Gastrocnemius medialis (tissue), 4 donors: ENCODE measurements around the gene SRBD1. TPM values are rescaled to one million over a fixed set of nuclear protein-coding genes. Genes with fewer than 3 reads are reported as not detected.

Experiments used
- ATAC-seq, 2 donors: fragments of 150-250 bp; one replicate each; pipeline ENCODE4 v1.9.1; 2016
- DNase-seq, 2 donors: peaks; one replicate each; pipeline ENCODE4 v3.0.0-alpha.2; 2019
- H3K27ac ChIP-seq, 4 donors: fragments of 200-600 bp; sonication (generic); 1 replicate in 1 of 4; 2 replicates in 3 of 4; pipeline ENCODE4 v1.5.1; 2016 to 2018; ENCODE audit warnings: mild to moderate bottlenecking in 2 of 4, moderate library complexity in 1 of 4
- H3K27me3 ChIP-seq, 3 donors: fragments of 200-600 bp; sonication (generic) in 2 of 3; 1 replicate in 1 of 3; 2 replicates in 2 of 3; pipeline versions ENCODE4 v1.5.1 to v1.6.0; 2016 to 2019; ENCODE audit warnings: mild to moderate bottlenecking in 1 of 3, moderate library complexity in 1 of 3
- H3K36me3 ChIP-seq, 2 donors: fragments of 200-600 bp; sonication (generic) in 1 of 2; one replicate each; pipeline ENCODE4 v1.5.1; 2017 to 2018
- H3K4me1 ChIP-seq, 2 donors: fragments of 200-600 bp; sonication (generic) in 1 of 2; one replicate each; pipeline ENCODE4 v1.5.1; 2016 to 2017; ENCODE audit warnings: mild to moderate bottlenecking in 2 of 2
- H3K4me3 ChIP-seq, 4 donors: fragments of 200-600 bp; sonication (generic) in 3 of 4; 1 replicate in 1 of 4; 2 replicates in 3 of 4; pipeline ENCODE4 v1.5.1; 2016 to 2019; ENCODE audit warnings: mild to moderate bottlenecking in 2 of 4
- H3K9me3 ChIP-seq, 3 donors: fragments of 200-600 bp; sonication (generic) in 2 of 3; 1 replicate in 1 of 3; 2 replicates in 2 of 3; pipeline ENCODE4 v1.5.1; 2016 to 2019
- CTCF ChIP-seq, 5 experiments: fragments of 450-650 bp in 3 of 5; fragments of 200-600 bp in 2 of 5; sonication (generic) in 2 of 5; IDR thresholded peaks in 4 of 5; conservative IDR thresholded peaks in 1 of 5; 1 replicate in 4 of 5; 2 replicates in 1 of 5; pipeline ENCODE4 v1.5.1; 2016 to 2019; ENCODE audit warnings: antibody characterized with exemption in 5 of 5, mild to moderate bottlenecking in 3 of 5, moderate library complexity in 3 of 5
- POLR2A ChIP-seq, 2 donors: fragments of 450-650 bp; IDR thresholded peaks; one replicate each; pipeline ENCODE4 v1.6.1; 2017; ENCODE audit warnings: antibody characterized with exemption in 2 of 2, mild to moderate bottlenecking in 2 of 2, moderate library complexity in 2 of 2
- in situ Hi-C, 4 donors: fragments of 200-750 bp; cut with MboI; loops; one replicate each; pipeline versions ENCODE4 v1.15.0 to v1.8.0; 2017; ENCODE audit warnings: low sequenced_read_pairs in 4 of 4
- intact Hi-C: fragments of 100-400 bp; cut with DNase I; formaldehyde crosslinking; loops from one replicate; pipeline ENCODE4 v1.15.1; 2023; ENCODE audit warnings: low total_unique reads
- total RNA-seq, 4 donors: library from RNA; depleted of rRNA; stranded (reverse); fragments of >200 nt; gene quantifications; one replicate each; pipeline versions ENCODE4 v1.1.0 to v1.2.3, GENCODE V29; 2016

The SRBD1 gene
- total RNA-seq, 4 donors from 2014 or later, result 3.0 to 10.1 (median 4.5) TPM

- H3K27me3 ChIP-seq, result no peaks in the 10 kb centered on the region
- peaks cover 0 to 12% of the 10 kb centered on the region in 2 donors for H3K36me3 ChIP-seq
- H3K4me3 ChIP-seq, result no peak overlapping the region
- in situ Hi-C loops (no loop called here), intact Hi-C loops (no loop called here)
- no peak for ATAC-seq
- no peaks in the 10 kb centered on the region for H3K4me1 ChIP-seq
- no peak overlapping the region for H3K27ac ChIP-seq
- no peak for DNase-seq
- TF ChIP-seq POLR2A (IDR thresholded peaks at IDR 0.05), result no peak
- no peak for TF ChIP-seq CTCF (IDR thresholded peaks at IDR 0.05 in 4 of 5, conservative IDR thresholded peaks at IDR 0.05 in 1 of 5)
- H3K9me3 ChIP-seq, result no peaks in the 10 kb centered on the region
These were observed 195.4 kb downstream of the SRBD1 start for GRCh38 chr2:45415534-45416123.

- no peak for ATAC-seq
- intact Hi-C loops, result no loop called here
- no peak for DNase-seq
- H3K4me1 ChIP-seq, result no peaks in the 10 kb centered on the region
- no peak for TF ChIP-seq POLR2A (IDR thresholded peaks at IDR 0.05)
- no peak for TF ChIP-seq CTCF (IDR thresholded peaks at IDR 0.05 in 4 of 5, conservative IDR thresholded peaks at IDR 0.05 in 1 of 5)
- H3K4me3 ChIP-seq, result no peak overlapping the region
- H3K9me3 ChIP-seq, result no peaks in the 10 kb centered on the region
- peaks cover 0 to 9% of the 10 kb centered on the region in 2 donors for H3K36me3 ChIP-seq
- no peak overlapping the region for H3K27ac ChIP-seq
- in situ Hi-C loops, result no loop called here
- no peaks in the 10 kb centered on the region for H3K27me3 ChIP-seq
These were observed 198.2 kb downstream of the SRBD1 start for GRCh38 chr2:45412754-45413379.

GRCh38 chr2:45409677-45410076, 201.4 kb downstream of the SRBD1 start:
- no peak for TF ChIP-seq CTCF (IDR thresholded peaks at IDR 0.05 in 4 of 5, conservative IDR thresholded peaks at IDR 0.05 in 1 of 5)
- TF ChIP-seq POLR2A (IDR thresholded peaks at IDR 0.05), result no peak
- H3K27me3 ChIP-seq, result no peaks in the 10 kb centered on the region
- no peak overlapping the region for H3K27ac ChIP-seq
- no peaks in the 10 kb centered on the region for H3K36me3 ChIP-seq
- ATAC-seq (no peak), DNase-seq (no peak)
- in situ Hi-C loops (no loop called here), intact Hi-C loops (no loop called here)
- H3K4me1 ChIP-seq, result no peaks in the 10 kb centered on the region
- H3K9me3 ChIP-seq, result no peaks in the 10 kb centered on the region
- H3K4me3 ChIP-seq, result no peak overlapping the region

- H3K27me3 ChIP-seq, result no peaks in the 10 kb centered on the region
- intact Hi-C loops, result no loop called here
- no peaks in the 10 kb centered on the region for H3K4me1 ChIP-seq
- no peak for ATAC-seq
- H3K36me3 ChIP-seq, result no peaks in the 10 kb centered on the region
- no peak overlapping the region for H3K27ac ChIP-seq
- DNase-seq, result no peak
- H3K4me3 ChIP-seq, result no peak overlapping the region
- no peaks in the 10 kb centered on the region for H3K9me3 ChIP-seq
- in situ Hi-C loops, result no loop called here
- TF ChIP-seq CTCF (IDR thresholded peaks at IDR 0.05 in 4 of 5, conservative IDR thresholded peaks at IDR 0.05 in 1 of 5) (no peak), POLR2A (IDR thresholded peaks at IDR 0.05) (no peak)
These were observed 204.4 kb downstream of the SRBD1 start for GRCh38 chr2:45406621-45407020.
